Activated T-cell treated with anti-CD3 and anti-CD28 coated beads, Interleukin-2, amount 50 U/mL, for 24 hours (primary cell): Measurements from ENCODE around the gene SCP2.

Experiments
- DNase-seq: peaks from one replicate; pipeline ENCODE4 v3.0.0-alpha.2; 2020
- H3K27ac Mint-ChIP-seq: 2 replicates; pipeline ENCODE4 v1.8.0; 2020; ENCODE audit warnings: mild to moderate bottlenecking, mixed read lengths
- H3K27me3 Mint-ChIP-seq: 2 replicates; pipeline ENCODE4 v1.8.0; 2020; ENCODE audit warnings: mixed read lengths
- H3K36me3 Mint-ChIP-seq: 2 replicates; pipeline ENCODE4 v1.8.0; 2020; ENCODE audit warnings: low read depth, mixed read lengths
- H3K4me1 Mint-ChIP-seq: 2 replicates; pipeline ENCODE4 v1.8.0; 2020; ENCODE audit warnings: low read depth, mixed read lengths
- H3K4me3 Mint-ChIP-seq: 2 replicates; pipeline ENCODE4 v1.8.0; 2020; ENCODE audit warnings: mild to moderate bottlenecking, moderate library complexity, mixed read lengths
- H3K9me3 Mint-ChIP-seq: 2 replicates; pipeline ENCODE4 v1.8.0; 2020; ENCODE audit warnings: mixed read lengths

Gene SCP2

DNA sequence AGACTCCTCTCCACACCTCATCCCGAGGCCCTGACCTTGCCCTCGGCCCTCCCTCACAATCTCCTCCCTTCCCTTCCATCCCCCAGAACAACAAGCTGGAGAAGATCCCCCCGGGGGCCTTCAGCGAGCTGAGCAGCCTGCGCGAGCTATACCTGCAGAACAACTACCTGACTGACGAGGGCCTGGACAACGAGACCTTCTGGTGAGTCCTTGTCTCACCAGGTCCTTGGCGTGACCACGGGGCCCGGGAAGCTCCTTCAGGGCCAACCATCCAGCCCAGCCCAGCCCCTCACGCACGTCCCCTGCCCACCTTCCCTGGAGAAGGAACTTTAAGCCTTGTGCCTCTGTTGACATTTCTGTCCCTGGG, 150.5 kb downstream of the SCP2 start:
- H3K4me1 Mint-ChIP-seq: no peaks in the 10 kb centered on the region
- H3K27me3 Mint-ChIP-seq: no peaks in the 10 kb centered on the region
- DNase-seq: no peak
- no peak overlapping the region for H3K4me3 Mint-ChIP-seq
- no peaks in the 10 kb centered on the region for H3K36me3 Mint-ChIP-seq
- H3K27ac Mint-ChIP-seq: no peak overlapping the region
- no peaks in the 10 kb centered on the region for H3K9me3 Mint-ChIP-seq

DNA sequence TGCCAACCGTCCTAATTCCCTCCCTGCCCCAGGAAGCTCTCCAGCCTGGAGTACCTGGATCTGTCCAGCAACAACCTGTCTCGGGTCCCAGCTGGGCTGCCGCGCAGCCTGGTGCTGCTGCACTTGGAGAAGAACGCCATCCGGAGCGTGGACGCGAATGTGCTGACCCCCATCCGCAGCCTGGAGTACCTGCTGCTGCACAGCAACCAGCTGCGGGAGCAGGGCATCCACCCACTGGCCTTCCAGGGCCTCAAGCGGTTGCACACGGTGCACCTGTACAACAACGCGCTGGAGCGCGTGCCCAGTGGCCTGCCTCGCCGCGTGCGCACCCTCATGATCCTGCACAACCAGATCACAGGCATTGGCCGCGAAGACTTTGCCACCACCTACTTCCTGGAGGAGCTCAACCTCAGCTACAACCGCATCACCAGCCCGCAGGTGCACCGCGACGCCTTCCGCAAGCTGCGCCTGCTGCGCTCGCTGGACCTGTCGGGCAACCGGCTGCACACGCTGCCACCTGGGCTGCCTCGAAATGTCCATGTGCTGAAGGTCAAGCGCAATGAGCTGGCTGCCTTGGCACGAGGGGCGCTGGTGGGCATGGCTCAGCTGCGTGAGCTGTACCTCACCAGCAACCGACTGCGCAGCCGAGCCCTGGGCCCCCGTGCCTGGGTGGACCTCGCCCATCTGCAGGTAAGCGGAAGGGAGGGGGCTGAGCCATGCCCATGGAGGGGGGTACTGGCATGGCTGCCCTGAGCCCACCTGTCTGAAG, 151.4 kb downstream of the SCP2 start:
- no peak for DNase-seq
- H3K36me3 Mint-ChIP-seq: no peaks in the 10 kb centered on the region
- no peak overlapping the region for H3K27ac Mint-ChIP-seq
- no peaks in the 10 kb centered on the region for H3K4me1 Mint-ChIP-seq
- no peaks in the 10 kb centered on the region for H3K27me3 Mint-ChIP-seq
- no peaks in the 10 kb centered on the region for H3K9me3 Mint-ChIP-seq
- H3K4me3 Mint-ChIP-seq: no peak overlapping the region

DNA sequence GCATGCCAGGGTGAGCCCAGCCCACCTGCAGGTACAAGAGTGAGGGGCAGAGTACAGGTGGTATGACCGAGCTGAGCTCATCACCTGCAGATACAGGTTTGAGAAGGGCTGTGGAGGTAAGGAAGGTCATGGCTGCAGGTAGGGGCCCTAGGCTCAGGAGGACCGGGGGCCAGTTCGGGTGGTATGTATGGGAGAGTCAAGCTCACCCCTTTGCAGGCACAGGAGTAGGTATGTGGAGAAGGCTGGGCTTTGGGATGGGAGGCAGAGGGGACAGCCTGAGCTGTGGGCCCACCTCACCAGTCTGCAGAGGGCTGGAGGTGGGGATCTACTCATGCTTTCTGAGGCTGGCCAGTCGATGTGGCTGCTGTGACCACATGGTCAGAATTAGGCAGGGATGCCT, 152.2 kb downstream of the SCP2 start:
- Mint-ChIP-seq H3K27me3 (no peaks in the 10 kb centered on the region), H3K27ac (no peak overlapping the region), H3K36me3 (no peaks in the 10 kb centered on the region), H3K9me3 (no peaks in the 10 kb centered on the region), H3K4me3 (no peak overlapping the region), H3K4me1 (no peaks in the 10 kb centered on the region)
- DNase-seq: no peak

DNA sequence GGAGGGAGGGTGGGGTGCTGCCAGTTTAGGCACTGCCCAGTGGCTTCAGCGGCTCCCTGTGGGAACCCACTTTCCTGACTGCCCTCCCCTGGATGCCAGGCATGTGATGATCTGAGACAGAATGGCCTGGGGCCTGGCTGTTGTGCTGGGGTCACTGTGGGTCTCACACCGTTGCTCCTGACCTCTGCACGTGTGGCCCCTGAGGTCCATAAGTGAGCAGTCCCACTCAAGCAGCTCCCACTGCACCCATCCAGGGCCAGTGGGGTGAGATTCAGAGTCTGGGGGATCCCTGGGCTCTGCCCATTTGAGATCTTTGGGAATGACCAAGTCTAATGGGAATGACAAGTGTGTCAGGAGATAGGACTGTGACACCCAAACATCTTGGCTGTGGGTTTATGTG, 153.0 kb downstream of the SCP2 start:
- no peak for DNase-seq
- H3K9me3 Mint-ChIP-seq: no peaks in the 10 kb centered on the region
- H3K4me1 Mint-ChIP-seq: no peaks in the 10 kb centered on the region
- no peaks in the 10 kb centered on the region for H3K27me3 Mint-ChIP-seq
- no peak overlapping the region for H3K4me3 Mint-ChIP-seq
- no peak overlapping the region for H3K27ac Mint-ChIP-seq
- no peaks in the 10 kb centered on the region for H3K36me3 Mint-ChIP-seq

DNA sequence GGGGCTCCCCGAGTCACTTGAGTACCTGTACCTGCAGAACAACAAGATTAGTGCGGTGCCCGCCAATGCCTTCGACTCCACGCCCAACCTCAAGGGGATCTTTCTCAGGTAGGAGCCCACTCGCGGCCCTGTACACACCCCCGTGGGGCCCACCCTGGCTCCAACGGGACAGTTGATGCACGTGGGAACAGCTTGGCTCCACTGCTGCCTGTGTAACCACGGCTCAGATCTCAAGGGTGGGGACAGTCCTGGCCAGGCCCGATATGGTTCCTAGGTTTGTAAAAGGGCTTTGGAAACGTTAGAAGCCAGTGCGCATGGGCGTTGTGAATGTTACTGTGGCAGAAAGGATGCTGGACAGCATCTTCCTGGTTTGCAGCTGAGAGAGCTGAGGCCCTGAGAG, 153.7 kb downstream of the SCP2 start:
- Mint-ChIP-seq H3K27ac (no peak overlapping the region), H3K36me3 (no peaks in the 10 kb centered on the region), H3K27me3 (no peaks in the 10 kb centered on the region), H3K4me1 (no peaks in the 10 kb centered on the region), H3K9me3 (no peaks in the 10 kb centered on the region), H3K4me3 (no peak overlapping the region)
- no peak for DNase-seq

DNA sequence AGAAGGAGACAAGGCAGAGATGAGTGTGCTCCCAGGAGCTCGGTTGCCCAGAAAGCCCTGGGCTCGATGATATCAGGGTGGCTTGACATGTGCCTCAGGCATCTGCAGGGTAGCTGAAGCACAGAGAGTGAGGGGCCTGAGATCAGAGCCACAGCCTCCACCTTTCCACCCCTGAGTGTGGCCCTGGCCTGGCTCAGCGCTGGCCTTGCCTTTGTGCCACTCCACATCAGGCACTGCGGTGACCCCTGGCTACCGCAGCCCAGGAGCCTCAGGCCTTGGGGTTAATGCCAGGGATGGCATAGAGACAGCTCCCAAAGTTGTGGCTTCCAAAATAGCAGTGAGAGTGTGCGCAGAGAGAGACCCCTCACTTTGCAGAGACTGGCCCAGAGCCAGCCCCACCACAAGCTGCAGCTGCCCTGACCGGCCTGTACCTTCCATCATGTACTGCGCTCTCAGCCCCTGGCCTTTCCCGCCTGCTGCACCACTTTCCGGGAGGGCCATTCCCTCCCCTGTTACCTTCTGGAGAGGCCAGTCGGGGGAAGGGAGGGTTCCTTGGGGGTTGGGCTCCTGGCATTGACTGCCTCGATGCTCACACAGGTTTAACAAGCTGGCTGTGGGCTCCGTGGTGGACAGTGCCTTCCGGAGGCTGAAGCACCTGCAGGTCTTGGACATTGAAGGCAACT, 154.4 kb downstream of the SCP2 start:
- H3K27me3 Mint-ChIP-seq: no peaks in the 10 kb centered on the region
- no peak overlapping the region for H3K4me3 Mint-ChIP-seq
- no peak for DNase-seq
- no peaks in the 10 kb centered on the region for H3K36me3 Mint-ChIP-seq
- no peak overlapping the region for H3K27ac Mint-ChIP-seq
- H3K4me1 Mint-ChIP-seq: no peaks in the 10 kb centered on the region
- no peaks in the 10 kb centered on the region for H3K9me3 Mint-ChIP-seq

DNA sequence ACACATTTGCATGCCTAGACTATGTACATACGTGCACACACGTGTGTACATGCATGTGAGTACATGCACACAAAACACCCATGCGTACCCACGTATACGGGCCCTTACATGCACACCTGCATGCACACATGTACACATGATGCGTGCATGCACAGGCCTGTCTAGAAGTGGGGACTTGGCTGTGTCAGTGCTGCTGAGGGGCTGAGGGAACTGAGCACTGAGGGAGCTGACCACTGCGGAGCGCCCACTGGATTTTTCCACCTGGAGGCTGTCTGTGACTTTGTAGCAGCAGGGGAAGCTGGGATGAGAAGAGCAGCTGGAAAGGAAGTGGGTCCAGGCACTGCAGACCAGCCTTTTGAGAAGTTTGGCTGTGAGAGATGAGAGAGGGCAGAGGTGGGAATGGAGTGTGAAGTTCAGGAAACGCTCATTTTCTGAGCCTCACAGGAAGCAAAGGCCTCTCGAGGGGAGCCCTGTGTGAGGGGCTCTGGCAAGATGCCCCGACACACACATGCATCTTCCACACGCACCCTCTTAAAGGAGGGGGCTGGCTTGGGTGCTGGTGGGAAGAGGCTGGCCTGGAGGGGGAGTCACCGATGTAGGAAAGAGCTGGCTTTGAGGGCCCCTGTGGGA, 155.9 kb downstream of the SCP2 start:
- no peaks in the 10 kb centered on the region for H3K4me1 Mint-ChIP-seq
- no peak overlapping the region for H3K4me3 Mint-ChIP-seq
- no peaks in the 10 kb centered on the region for H3K9me3 Mint-ChIP-seq
- no peaks in the 10 kb centered on the region for H3K27me3 Mint-ChIP-seq
- no peaks in the 10 kb centered on the region for H3K36me3 Mint-ChIP-seq
- no peak overlapping the region for H3K27ac Mint-ChIP-seq
- no peak for DNase-seq

DNA sequence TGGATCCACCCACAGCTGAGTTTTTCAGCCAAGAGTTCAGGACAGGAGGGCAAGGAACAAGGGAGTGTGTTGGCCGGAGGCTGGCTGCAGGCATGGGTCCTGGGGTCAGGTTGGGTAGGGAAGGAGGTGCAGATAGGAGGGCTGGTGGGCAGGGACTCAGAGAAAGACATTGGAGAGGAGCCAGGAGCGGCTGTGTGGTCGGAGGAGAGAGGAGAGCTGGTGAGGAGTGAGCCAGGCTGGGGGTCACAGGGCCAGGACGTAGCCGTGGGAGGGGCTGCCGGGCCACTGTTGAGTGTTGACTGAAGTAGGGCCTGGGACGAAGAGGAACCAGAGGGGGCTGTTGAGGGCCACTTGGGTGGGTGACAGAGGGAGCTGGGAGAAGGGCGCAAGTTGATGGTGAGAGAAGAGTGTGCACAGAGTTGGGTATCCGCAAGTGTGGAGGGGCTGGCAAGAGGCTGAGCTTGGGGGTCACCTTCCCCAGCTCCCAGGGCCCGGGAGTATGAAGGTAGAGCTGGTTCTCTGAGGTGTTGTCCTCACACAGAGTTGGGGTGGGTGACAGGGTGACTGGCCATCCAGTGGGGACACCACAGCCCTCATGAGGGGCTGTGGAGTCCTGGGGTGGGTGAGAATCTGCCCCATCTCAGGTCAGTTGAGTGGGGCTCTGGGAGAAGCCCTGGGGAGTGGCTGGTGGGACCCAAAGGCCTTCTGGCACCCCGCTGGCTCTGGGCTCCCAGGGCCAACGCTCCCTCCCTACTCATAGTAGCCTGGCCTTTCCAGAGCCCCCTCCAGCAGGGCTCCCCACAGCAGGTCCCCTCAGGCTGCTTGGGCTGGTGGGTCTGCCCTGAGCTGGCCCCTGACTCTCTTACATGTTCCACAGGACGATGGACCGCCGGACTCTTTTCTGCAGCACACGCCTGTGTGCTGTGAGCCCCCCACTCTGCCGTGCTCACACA, 156.8 kb downstream of the SCP2 start:
- H3K4me1 Mint-ChIP-seq: no peaks in the 10 kb centered on the region
- no peak overlapping the region for H3K4me3 Mint-ChIP-seq
- no peak for DNase-seq
- H3K27me3 Mint-ChIP-seq: no peaks in the 10 kb centered on the region
- H3K36me3 Mint-ChIP-seq: no peaks in the 10 kb centered on the region
- H3K27ac Mint-ChIP-seq: no peak overlapping the region
- H3K9me3 Mint-ChIP-seq: no peaks in the 10 kb centered on the region

DNA sequence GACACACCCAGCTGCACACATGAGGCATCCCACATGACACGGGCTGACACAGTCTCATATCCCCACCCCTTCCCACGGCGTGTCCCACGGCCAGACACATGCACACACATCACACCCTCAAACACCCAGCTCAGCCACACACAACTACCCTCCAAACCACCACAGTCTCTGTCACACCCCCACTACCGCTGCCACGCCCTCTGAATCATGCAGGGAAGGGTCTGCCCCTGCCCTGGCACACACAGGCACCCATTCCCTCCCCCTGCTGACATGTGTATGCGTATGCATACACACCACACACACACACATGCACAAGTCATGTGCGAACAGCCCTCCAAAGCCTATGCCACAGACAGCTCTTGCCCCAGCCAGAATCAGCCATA, 157.5 kb downstream of the SCP2 start:
- no peak for DNase-seq
- Mint-ChIP-seq H3K27ac (no peak overlapping the region), H3K9me3 (no peaks in the 10 kb centered on the region), H3K36me3 (no peaks in the 10 kb centered on the region), H3K4me1 (no peaks in the 10 kb centered on the region), H3K27me3 (no peaks in the 10 kb centered on the region), H3K4me3 (no peak overlapping the region)

DNA sequence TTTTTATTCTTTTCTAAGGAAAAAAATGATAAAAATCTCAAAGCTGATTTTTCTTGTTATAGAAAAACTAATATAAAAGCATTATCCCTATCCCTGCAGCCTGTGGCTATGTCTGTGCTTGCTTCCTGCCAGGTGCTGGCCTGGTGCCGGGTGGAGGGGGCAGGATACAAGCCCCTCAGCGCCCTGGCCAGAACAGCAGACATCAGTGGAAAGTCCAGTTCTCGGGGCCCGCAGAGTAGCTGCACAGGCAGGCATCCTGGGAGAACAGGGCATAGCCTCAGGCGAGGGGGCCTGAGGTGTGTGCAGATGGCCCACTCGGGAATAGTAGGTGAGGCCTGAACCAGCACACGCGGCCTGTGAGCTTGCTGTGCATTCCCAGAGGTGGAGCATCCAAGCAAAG, 158.3 kb downstream of the SCP2 start:
- H3K9me3 Mint-ChIP-seq: no peaks in the 10 kb centered on the region

DNA sequence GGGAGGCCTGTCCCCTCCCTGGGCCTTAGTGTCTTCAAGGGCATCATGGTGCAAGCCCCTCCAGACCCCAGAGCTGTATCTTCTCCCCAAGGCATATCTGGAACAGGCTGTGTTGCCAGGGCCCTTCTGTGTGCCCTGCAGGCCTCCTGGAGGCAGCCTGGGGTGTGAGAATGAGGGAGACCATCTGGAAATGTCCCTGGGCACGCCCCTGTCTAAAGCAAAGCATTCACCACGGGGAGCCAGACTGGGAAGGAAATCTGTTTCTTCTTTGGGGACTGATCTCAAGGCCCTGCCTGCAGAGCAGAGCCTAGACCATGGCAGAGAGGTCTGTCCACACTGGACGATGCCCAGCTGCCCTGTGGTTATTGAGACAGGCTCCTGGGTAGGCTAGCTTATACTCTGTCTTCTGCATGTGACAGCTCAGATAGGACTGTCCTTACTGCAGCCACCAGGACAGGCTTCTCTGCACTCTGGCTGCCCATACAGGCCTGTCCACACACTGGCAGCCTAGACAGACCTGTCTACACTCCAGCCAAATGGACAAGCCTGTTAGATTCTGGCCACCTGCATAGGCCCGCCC, 159.5 kb downstream of the SCP2 start:
- Mint-ChIP-seq H3K27ac (no peak overlapping the region), H3K4me3 (no peak overlapping the region), H3K4me1 (no peaks in the 10 kb centered on the region), H3K36me3 (no peaks in the 10 kb centered on the region), H3K9me3 (no peaks in the 10 kb centered on the region), H3K27me3 (no peaks in the 10 kb centered on the region)
- no peak for DNase-seq

More for the DNA sequence above, 158.3 kb downstream of the SCP2 start:
- DNase-seq: no peak
- Mint-ChIP-seq H3K27ac (no peak overlapping the region), H3K4me1 (no peaks in the 10 kb centered on the region), H3K27me3 (no peaks in the 10 kb centered on the region), H3K4me3 (no peak overlapping the region), H3K36me3 (no peaks in the 10 kb centered on the region)

DNA sequence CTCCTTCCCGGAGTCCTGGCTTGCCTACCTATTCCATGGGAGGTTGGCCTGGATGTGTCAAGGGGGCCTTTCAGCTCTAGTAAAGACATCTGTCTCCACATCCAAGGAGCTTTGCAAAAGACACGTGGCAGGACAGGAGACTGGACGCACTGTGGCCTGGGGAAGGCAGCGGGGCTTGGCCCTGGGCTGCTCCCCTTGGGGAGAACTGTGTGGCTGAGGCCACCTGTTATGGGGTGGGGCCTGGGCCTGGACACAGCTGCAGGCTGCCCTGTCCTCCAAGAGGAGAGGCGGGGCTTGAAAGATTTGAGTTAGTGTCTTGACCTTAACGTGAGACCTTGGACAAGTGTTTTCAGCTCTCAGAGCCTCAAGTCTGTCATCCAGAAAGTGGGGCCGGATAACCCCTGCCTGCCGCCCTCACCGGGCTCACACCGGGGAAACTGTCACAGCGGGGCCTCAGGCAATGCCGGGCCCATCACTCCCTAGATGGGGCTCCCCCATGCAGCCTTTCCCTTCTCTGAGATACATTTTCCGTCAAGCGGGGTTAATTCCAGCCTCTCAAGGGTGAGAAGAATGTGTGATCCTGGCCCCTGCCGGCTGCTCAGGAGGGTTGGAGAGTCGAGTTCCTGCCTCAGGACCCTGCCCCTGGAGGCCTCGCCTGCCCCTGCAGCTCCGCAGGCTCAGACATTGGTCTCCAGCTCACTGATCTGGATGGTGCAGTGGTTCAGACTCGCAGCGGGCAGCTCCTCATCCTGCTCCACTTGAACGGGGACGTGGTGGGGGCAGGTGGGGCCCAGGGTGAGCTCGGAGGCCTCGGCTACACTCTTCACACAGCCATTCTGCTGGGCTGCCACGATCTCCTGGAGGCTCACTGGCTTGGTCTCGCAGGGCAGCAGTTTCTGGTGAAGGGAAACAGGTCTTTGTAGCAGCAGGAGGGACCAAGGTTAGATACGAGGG, 160.5 kb downstream of the SCP2 start:
- Mint-ChIP-seq H3K36me3 (no peaks in the 10 kb centered on the region), H3K27ac (no peak overlapping the region), H3K4me3 (no peak overlapping the region), H3K27me3 (no peaks in the 10 kb centered on the region), H3K9me3 (no peaks in the 10 kb centered on the region), H3K4me1 (no peaks in the 10 kb centered on the region)
- no peak for DNase-seq

DNA sequence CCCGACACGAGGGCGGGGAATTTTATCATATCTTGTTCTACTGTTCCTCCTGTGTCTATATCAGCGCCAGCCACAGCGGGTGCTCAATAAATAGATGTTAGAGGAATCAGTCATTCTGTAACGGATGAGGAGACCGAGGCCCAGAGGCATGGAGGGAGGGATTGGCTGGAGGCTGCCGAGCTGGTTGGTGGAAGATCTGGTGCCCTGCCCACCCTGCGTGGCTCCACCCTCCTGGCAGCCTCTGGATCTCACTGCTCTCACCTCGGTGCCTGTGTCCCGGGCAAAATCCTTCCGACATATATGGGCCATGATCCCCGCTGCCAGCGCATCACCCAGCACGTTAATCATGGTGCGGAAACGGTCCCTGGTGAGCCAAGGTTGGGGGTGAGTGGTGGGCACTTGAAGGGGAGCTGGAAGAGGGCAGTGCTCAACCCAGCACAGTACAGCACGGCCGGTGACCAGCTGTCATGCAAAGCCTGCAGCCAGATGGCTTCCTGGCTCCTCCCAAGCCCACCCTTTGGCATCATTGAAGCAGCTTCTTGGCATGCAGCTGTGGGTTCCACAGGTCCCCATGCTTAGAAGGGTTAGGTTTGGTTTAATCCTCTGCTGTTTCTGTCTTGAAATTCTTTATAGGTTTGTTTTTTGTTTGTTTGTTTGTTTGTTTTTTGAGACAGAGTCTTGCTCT, 161.7 kb downstream of the SCP2 start:
- DNase-seq: no peak
- Mint-ChIP-seq H3K4me3 (no peak overlapping the region), H3K9me3 (no peaks in the 10 kb centered on the region), H3K27ac (no peak overlapping the region), H3K36me3 (no peaks in the 10 kb centered on the region), H3K4me1 (no peaks in the 10 kb centered on the region), H3K27me3 (no peaks in the 10 kb centered on the region)
